HG03064 (cell line): ENCODE results near the gene PACSIN2.
"Not testable (repeated sequence)": the region's sequence is repeated elsewhere in the genome, so short reads cannot be mapped to it uniquely, and the experiment has no call there.

Experiments
- ATAC-seq: cut with Tn5 transposase; IDR thresholded peaks from one replicate; pipeline ENCODE4 v1.9.1; 2021; ENCODE audit warnings: low read depth; ENCODE audit not compliant: unreplicated experiment

The PACSIN2 gene

GRCh38 chr22:43012390-43012789 is 2.6 kb downstream of the PACSIN2 start:
- no peak for ATAC-seq

GRCh38 chr22:43011079-43011478 is 3.9 kb downstream of the PACSIN2 start:
- ATAC-seq: no peak

GRCh38 chr22:43009444-43009843 is 5.5 kb downstream of the PACSIN2 start:
- no peak for ATAC-seq

GRCh38 chr22:43008921-43009320 is 6.0 kb downstream of the PACSIN2 start:
- no peak for ATAC-seq

- no peak for ATAC-seq
Observed at GRCh38 chr22:43008509-43008908, 6.4 kb downstream of the PACSIN2 start.

GRCh38 chr22:43007519-43008102 is 7.3 kb downstream of the PACSIN2 start:
- no peak for ATAC-seq

- ATAC-seq: no peak
Observed at GRCh38 chr22:43006753-43007152, 8.2 kb downstream of the PACSIN2 start.

GRCh38 chr22:43006016-43006505 is 8.9 kb downstream of the PACSIN2 start:
- ATAC-seq: no peak

- ATAC-seq: no peak
Observed at GRCh38 chr22:43005106-43005505, 9.8 kb downstream of the PACSIN2 start.

GRCh38 chr22:43004362-43005035 is 10.4 kb downstream of the PACSIN2 start:
- ATAC-seq: no peak

GRCh38 chr22:43002202-43002586 is 12.8 kb downstream of the PACSIN2 start:
- no peak for ATAC-seq

- no peak for ATAC-seq
Observed at GRCh38 chr22:43001271-43002201, 13.4 kb downstream of the PACSIN2 start.

GRCh38 chr22:43000441-43001175 is 14.3 kb downstream of the PACSIN2 start:
- ATAC-seq: no peak

GRCh38 chr22:42997582-42998090 is 17.3 kb downstream of the PACSIN2 start:
- no peak for ATAC-seq

- ATAC-seq: no peak
Observed at GRCh38 chr22:42996646-42997365, 18.1 kb downstream of the PACSIN2 start.

GRCh38 chr22:42995654-42996053 is 19.3 kb downstream of the PACSIN2 start:
- not testable (repeated sequence) for ATAC-seq

- ATAC-seq: no peak
Observed at GRCh38 chr22:42994917-42995562, 19.9 kb downstream of the PACSIN2 start.

- ATAC-seq: no peak
Observed at GRCh38 chr22:42994276-42994916, 20.6 kb downstream of the PACSIN2 start.
